HG02798 (cell line): ENCODE measurements around the gene NCAM1.

Experiments
- ATAC-seq: cut with Tn5 transposase; IDR thresholded peaks from one replicate; pipeline ENCODE4 v1.9.1; 2021; ENCODE audit warnings: mild to moderate bottlenecking; ENCODE audit not compliant: unreplicated experiment, poor library complexity

Gene NCAM1

DNA sequence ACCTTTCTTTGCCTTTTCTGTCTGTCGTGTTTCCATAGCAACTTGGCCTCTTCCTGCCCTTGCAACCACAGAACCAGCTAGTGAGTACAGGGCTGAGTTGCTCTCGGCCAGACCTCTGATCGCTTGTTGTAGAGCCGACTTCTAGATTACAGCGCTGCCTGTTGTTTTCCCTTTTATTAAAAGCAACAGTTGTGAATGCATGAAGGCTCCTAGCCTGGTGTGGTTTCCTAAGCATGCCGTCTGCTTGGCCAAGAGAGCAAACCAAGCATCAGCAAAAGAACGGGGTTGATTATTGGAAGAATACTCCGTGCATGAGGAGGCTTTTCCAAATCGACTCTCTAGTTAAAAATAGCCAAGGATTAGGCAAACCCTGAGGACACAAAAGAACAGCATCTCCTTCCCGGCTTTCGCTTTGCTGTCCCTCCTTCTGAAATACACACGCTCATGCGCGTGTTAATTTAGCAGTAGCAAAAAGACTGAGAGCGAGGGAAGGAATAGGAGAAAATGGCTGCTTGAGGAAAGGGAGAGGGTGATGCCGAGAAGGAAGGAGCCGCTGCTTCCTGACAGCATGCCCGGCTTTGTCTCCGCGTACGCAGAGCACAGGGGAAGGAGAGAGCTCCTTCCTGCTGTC is 281.7 kb downstream of the NCAM1 start:
- ATAC-seq = no peak

DNA sequence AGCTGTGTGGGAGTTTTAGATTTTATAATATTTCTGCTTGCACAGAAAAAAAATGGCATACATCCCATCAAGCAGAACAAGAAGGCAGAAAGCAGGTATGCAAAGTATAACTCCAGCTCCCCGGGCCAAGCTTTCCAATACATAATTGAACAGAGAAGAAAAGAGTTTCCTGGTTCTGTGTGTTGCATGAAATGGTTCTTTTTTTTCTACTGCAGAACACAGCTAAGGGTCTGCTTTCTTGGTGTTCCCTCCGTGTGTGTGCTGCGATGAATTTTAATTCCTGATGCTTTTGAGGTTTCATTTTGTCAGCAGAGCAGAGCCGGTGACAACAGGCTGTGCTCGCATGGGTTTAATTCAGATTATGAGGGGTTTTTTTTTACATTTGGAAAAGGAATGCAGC is 282.5 kb downstream of the NCAM1 start:
- ATAC-seq = no peak

DNA sequence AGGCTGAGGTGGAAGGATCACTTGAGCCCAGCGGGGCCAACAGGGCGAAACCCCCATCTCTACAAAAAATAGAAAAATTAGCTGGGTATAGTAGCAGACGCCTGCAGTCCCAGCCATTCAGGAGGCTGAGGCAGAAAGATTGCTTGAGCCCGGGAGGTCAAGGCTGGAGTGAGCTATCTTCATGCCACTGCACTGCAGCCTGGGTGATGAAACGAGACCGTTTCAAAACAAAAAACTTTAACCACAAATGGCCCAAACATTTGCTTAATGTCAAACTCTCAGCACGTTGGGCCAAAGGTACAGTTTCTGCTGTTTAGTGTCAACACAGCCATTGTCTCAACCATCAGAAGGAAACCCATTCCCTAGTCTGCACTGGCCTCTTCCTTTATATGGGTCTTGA is 284.0 kb downstream of the NCAM1 start:
- no peak for ATAC-seq

DNA sequence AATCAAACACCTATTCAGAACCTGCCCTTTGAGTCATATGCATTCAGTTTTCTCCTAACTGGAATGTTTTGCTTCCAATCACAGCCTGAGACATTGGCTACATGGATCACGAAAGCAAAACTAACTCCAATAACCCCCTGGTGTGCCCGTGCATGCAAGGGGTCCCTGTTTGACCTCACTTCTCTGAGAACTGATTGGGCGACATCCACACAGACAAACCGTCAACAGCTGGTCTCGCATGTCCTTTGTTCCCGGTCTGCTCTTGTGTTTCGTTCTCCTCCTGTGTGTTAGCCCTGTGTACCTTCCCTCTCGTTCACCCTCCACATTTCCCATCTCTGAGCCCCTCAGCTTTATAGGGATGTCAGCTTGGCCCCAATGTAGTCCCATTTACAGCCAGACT is 286.0 kb downstream of the NCAM1 start:
- ATAC-seq = no peak

DNA sequence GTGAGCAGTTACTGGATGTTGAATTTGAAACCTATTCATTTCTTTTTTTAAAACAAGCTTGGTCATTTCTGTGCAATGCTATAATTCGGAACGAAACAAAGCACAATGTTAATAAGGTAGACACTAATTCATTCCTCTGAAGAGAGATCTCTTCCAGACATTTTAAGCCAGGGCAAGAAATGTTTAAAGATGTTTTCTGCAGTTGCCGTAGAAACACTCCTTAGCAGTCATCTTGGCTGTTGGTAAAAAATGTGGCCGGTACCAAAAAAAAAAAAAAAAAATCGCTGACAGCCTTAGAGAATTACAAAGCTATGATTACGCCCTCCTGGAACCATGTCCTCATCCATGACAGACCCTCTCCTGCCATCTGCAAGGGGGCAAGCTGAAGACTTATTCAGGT is 286.7 kb downstream of the NCAM1 start:
- ATAC-seq = no peak

DNA sequence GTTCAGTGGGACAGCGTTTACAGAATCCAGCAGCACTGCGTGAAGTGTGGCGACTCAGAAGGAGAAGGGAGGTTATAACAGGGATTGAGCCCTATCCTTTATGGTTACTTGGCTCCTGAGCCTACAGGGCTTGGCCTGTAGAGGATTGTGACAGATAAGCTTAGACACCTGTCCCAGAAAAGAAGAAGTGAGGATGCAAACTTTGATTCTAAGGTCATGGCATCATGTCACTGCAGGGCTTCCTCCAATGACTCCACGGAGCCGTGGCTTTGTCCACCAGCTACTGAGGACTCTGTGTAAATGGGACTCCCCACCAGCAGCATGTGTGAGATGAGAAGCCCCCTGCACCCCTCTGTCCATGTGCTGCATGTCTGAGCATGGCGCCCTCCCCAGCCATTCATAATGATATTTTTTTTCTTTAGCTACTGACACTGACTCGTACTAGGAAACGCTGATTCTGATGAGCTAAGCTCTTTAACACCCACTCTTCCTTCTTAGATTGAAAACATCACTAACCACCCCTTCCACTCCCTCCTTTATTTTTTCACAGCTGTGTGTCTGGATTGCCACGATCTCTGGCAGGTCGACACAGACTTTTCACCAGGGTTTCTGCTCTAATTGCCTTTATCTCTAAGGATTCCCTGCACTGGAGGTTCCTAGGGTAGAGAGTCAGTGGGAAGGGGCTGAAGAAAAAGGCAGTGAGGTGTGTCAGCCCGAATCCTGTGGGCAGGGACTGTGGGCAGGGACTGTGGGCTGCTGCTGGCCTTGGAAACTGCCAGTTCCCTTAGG is 287.7 kb downstream of the NCAM1 start:
- no peak for ATAC-seq

DNA sequence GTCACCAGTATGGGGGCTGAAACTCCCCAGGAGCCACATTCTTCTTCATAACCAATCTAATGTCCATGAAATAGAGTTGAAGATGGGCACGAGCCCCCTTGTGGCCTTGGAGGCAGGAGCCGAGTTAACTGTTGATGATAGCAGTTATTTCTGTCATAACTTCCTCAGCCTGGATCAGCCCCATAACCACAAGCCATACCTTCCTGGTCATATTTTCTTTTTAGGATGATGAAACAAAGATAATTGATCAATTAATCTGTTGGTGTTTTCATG is 288.2 kb downstream of the NCAM1 start:
- no peak for ATAC-seq

DNA sequence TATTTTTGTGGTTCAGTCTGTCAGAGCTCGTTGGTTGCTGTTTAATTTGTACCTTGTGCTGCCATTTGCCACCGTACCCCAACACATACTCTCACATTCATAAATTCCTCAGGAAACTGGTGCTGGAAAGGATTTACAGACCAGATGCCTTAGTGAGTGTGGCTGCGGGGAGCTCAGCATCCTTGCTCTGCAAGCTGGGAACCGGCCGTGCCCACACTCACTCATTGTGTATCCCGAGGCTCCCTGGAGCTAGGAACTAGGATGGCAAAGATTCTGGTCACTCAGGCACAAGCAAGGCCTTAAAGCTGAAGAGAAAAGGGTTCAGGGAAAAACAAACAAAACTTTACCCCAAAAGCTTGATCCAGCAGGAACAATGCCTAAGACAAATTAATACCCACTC is 288.6 kb downstream of the NCAM1 start:
- ATAC-seq = no peak

DNA sequence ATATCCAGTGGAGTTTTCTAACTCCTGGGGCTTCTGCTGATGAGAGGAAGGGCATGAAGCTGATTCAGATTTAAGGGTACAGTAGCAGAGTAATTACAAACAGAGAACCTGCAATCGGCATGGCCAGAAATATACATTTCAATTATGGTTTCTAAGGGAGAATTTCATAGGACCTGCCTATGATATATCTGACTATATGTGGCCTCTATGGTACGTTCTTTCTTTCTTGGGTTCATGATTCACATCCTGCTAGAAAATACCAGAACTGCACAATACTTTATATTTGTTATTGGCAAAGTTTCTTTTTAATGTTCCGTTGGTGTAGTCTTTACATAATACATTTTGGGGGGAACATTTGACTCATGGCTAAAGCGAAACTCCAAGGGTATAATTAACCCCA is 290.1 kb downstream of the NCAM1 start:
- no peak for ATAC-seq

DNA sequence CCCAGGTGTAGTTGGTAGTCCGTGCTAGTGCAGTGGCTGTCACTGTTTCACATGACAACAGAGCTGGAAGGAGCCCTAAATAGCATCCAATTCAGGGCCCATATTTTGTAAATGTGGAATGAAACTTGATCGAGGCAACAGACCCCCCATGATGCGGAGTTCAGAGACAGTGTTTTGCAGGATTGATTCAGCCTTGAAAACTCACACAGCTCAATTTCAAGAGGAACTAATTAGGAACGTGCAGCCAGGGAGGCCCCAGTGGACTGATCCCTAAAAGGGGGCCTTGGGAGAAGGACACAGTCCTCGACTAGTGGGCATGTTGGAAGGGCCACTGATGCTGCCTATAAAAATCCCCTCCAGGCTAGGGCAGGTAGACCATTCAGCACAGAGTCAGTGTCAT is 292.2 kb downstream of the NCAM1 start:
- no peak for ATAC-seq

DNA sequence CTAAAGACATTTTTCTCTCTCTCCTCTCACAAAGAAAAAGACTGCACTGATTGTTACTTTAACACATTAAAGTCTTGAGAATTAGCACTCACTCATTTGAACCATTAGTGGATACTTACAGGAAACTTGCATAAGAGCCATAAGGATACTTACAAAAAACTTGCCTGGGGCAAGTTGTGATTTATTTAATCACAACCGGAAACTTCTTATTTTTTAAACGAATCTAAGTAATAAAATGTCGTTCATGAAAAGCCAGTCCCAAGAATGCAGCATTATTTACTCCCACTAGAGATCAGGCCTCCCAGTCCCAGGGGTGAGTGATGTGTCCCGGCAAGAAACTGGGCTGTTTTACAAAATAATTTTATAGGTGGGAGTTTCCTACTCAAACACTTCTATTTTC is 293.9 kb downstream of the NCAM1 start:
- no peak for ATAC-seq

DNA sequence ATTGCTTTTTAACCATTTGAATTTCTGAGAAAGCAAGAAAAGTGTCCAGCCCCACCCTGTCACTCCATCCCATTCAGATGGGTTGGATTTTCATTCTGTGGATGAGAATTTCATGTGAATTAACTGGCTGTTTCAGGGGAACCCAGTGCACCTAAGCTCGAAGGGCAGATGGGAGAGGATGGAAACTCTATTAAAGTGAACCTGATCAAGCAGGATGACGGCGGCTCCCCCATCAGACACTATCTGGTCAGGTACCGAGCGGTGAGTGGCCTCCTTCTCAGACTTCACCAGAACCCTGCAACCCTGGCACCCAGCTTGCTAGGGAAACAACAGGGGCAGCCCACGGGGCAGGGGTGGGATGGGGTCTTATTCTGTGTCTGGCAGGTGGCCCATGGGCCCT is 294.5 kb downstream of the NCAM1 start:
- no peak for ATAC-seq

DNA sequence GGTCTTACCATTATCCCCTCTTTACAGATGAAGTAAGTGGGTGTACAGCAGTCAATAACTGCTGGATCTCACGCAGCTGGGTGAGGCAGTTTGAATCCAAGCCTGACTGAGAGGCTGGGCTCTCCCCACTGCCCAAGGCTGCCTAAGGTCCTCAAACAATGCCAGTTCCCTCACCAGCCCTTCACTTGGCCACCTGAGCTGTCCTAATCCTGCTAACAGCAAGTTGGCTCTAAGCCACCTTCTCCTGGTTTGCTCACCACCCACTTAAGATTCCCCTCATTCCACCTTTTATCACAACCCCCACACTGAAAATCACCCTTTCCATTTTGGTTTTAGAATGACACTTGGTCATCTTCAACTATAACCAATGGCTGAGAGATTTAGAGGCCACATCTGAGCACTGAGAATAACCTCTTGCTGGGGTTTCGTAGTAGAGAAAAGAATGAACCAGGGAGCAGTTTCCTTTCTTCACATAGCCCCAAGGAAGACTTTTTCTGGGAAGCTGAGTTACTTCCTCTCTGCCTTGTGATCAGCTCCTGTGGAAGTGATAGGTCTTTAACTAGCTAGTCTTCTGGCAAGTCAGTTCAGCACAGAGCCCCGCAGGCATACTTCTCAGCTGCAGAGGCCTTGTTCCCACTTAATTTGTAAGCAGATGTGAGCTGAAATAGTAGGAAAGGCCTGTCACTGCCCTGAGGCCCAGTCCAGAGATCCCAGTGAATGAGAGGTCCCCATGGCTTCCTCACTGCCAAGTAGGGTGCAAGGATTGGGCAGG is 295.4 kb downstream of the NCAM1 start:
- ATAC-seq = no peak

DNA sequence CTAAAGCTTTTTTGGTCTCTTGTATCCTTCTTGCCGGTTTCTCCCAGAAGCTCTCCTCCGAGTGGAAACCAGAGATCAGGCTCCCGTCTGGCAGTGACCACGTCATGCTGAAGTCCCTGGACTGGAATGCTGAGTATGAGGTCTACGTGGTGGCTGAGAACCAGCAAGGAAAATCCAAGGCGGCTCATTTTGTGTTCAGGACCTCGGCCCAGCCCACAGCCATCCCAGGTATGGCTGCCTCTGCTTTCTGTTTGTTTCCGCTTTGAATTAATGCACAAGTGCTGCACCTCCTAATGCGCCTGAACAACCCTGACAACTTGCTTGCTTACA is 298.8 kb downstream of the NCAM1 start:
- no peak for ATAC-seq

DNA sequence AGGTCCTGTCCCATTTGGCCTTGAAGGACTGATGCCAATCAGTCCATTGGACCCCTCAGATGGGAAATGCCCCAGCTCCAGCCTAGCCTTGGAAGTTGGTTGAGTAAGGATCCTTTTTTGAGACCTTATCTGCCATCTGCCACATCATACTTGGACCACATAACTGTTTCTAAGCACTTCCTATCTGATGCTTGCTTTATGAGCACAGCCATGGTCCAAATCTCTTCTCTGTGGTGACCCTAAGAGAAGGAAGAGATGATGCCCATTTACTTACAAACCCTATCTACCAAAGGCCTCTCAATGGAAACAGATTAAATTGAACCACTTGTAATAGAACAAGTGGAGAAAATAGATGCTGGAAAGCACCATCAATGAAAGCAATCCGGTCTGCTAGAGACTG is 299.3 kb downstream of the NCAM1 start:
- no peak for ATAC-seq

DNA sequence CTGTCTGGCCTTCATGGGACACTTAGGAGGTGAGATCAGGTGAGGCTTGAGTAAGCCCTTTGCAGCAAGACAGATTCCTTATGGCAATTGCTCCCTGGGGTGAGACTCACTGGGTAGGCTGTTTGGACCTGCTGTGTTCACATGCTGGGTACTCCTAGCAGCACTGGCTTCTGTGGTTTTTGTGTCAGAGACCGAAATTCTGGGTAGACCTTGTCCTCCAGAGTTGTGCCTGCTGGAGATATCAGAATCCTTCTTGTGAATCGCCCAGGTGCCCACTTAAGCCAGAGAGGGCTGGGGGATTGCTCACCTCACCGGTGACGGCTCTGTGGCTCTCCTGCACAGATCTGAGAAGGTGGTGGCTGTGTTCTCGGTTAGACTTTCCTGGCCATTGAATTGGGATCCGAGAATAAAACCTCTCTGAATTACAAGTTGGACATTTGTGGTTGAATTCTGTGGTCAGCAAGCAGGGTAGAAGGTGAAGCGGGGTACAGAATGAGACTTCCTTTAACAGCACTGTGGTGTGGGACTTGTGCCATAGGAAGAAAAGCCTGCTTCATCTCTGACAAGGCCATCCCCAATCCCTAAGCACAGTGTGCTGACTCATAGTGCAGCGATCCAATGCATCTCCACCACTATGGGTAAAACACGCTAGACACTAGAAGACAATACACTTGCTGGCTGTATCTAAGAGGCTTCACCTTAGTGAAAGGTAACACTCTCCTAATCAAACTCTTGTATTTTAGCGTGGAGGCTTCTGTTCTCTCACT is 300.7 kb downstream of the NCAM1 start:
- no peak for ATAC-seq

DNA sequence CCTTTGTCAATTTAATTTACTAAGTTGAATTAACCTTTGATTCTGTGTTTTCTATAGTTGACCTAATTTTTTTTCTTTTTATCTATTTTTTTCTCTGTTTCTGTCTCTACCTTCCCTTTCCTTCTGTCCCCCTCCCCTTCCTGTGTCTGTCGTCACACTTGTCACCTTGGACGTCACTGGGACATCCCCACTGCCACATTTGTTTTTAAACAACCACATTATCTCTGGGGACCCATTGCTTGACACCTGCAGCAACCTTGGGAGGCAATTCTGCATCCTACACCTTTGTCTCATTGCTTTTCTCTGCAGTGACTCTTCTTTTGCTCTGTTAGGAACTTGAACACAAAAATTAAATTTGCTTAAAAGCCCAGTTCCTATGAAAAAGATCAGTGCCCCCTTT is 301.4 kb downstream of the NCAM1 start:
- ATAC-seq = no peak

DNA sequence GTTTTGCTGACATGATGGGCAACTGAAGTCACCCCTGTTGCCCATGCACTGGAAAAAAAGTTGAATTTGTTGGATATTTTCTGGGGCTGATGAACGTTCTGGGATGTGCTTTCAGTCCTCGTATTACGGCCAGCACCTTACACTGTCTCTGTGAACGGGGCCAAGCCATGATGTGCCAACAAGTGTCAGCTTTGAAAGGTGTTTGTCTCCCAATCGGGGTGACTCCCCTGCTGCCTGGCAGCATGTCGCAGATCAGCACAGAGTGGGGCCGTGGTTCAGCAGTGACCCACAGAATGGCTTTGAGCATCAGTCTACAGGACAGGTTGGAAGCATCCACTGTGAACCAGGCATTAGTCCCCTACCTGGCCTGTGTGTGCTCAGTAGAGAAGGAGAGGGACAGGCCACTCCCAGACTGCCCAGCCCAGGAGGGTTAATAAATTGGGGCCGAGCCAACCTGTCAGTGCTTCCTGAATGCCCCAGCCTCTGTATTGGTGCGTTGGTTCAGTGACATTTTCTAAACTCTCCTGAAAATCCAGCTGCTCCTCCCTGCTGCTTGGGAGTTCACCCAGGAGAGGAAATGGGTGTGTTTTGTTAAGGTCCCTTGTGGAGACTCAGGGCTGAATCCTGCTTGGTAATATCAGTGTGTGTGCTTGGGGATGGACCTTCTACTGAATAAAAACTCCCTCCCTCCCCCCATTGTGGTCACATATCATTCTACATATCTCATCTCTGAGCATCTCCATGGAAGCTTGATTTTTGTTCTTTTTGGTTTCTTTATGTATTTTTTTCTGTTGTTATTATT is 302.4 kb downstream of the NCAM1 start:
- no peak for ATAC-seq

DNA sequence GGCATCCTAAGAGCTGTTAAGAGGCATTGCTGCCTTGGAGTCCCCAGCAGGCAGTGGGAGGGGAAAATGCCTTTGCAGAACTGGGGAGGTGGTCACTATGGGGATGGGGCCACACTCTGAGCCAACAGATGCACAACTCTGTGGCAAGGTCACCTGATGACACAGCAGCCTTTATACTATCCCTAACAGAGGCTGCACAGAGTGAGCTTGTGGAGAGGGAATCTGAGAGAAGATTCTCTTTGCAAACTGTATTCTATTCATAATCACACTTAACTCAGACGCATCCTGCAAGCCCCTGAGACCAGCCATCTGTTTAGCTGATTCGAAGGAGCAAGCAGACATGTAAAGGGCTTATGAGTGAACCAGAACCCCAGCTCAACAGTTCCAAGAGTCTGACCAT is 304.1 kb downstream of the NCAM1 start:
- no peak for ATAC-seq

DNA sequence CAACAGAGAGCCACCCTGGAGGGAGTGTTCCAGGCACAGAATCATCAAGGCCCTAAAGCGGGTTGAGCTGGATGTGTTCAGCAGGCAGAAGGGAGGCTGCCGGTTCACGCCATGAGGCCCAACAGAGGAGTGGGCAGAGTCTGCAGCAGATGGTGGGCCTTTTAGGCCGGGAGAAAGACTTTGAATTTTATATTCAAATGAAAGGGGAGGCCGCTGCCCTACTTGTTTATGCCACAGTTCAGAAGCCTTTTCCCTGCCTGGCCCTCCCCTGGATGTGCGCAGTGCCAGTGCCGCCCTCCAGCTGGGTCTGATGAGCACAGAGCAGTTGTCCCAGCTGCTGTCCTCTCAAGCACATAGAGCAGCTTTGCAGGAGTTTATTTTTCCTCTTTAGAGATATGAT is 306.3 kb downstream of the NCAM1 start:
- no peak for ATAC-seq
